ENCODE data around the gene MASTL.
"Not testable (repeated sequence)": the region's sequence is repeated elsewhere in the genome, so short reads cannot be mapped to it uniquely, and the experiment has no call there.

MASTL gene

DNA sequence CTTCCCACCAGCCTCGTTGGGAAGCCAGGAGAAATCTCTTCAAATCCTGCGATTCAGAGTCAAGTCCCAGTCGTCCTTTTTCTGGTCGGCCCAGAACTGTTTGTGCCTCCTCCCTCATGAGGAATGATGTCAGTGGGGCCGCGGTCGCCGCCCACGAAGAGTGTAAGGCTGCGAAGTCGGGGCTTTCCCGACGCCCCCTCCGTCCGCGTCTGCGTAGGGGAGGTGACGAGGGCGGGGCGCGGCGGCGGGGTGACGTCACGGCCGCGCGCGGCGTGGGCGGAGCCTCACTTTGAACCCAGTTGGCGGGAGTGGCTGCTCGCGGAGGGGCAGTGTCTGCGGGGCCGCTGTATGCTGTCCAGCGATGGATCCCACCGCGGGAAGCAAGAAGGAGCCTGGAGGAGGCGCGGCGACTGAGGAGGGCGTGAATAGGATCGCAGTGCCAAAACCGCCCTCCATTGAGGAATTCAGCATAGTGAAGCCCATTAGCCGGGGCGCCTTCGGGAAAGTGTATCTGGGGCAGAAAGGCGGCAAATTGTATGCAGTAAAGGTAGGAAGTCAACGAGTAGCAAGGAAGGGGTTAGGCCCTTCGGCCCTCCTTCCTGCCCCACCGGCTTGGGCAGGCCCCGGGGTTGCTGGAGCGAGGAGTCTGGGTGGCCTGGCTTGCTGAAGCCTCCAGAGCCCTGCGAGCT, at the start of gene MASTL:
TSS of gene MASTL (plus strand) at position 287 of the 689 bp plus-strand sequence. CDS start at position 362, 75 bp downstream.
- DNase-seq = peak; percentile 66

DNA sequence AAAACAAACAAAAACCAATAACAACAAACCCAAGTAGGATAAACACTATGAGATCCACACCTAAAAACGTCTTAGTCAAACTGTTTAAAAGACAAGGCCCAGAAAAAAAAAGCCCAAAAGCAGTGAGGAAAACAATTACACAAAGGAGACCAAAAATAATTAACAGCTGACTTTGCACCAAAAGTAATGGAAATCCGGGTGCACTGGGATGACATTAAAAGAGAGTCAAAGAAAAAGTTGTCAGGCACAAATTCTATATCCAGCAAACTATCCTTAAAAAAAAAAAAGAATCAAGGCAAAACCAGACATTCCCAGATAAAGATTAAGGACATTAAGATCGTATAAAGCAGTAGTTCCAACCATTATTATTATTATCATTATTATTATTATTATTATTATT, 47.0 kb upstream of the MASTL start:
- DNase-seq = no peak

DNA sequence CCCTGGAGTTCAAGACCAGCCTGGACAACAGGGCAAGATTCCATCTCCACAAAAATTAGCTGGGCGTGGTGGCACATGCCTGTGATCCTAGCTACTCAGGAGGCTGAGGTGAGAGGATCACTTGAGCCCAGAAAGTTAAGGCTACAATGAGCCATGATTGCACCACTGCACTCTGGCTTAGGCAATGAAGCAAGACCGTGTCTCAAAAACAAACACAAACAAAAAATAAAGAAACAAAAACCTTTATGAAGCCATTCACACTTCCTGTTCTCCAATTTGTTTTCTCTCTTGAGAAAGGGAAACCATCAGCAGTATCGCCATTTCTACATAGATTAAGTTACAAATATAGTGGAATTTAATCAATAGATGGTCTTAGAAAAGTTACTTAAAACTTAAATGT, 20.8 kb upstream of the MASTL start:
- no peak for DNase-seq

DNA sequence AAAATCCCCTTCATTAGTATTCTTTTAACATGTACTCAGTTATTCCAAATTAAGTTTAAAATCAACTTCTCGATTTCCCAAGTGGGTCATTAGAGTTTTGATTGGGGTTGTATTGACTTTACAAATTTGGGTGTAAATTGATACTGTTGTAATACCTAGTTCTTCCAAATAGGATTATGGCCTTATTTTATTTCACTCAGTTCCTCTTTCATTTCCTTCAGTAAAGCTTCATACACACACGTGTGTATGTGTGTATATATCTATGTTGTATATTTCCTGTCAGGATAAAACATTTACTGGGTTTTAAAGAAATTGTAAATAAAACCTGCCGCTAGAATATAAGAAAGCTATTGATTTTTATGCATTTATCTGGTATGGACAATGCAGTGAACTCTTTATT, 16.9 kb upstream of the MASTL start:
- DNase-seq = no peak

DNA sequence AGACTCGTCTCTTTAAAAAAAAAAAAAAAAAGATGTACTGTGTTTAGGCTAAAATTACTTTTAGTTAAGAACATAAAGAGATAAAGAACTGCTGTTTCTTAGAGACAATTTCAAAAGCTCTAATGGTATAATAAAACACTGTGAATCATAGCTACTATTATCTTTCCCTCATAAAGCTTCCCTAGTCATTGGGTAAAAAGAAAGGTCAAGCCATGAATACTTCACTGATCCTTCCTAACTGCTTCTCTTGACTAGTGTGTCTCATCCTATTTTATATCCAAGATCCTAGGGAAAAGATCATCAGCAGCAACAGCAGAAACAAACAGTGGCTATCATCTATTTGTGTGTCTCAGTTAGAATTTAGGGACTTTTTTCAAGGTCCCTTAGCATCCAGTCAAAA, 11.5 kb upstream of the MASTL start:
- no peak for DNase-seq

DNA sequence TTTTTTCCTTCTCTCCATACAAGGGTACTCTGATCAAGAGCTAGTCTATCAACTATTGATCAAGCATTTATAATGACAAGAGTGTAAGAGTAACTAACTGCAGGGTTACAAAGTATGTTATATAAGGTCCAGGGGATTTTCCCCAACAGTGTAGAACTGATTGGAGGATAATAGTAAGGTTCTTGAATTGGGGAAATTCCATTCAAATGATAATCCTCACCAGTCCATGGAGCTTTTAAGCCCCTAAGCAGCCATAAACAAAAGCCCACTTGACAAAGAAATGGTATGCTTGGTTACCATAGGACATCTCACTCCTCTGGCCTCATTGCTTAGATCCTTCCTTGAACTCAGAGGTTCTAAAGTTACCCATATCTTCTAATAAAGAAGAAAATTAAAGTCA, 9.2 kb upstream of the MASTL start:
- DNase-seq = no peak

DNA sequence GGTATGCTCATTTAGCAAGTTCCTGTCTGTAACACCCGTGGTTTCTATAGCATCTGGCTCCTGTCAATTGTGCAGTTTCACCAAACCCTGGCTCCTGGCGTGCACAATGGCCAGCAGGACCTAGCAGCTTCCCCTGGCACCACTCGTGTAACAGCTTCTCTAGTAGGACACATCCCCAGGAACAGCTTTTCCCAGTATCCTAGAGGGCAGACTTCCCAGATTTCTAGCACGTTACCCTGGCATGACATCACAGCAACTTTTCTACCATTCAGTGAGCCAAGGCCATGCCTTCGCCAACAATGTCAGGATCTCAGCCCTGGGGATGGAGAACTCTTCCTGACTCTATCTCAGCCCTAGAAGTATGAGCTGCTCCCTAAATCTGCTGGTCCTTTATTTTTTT, 7.5 kb upstream of the MASTL start:
- no peak for DNase-seq

DNA sequence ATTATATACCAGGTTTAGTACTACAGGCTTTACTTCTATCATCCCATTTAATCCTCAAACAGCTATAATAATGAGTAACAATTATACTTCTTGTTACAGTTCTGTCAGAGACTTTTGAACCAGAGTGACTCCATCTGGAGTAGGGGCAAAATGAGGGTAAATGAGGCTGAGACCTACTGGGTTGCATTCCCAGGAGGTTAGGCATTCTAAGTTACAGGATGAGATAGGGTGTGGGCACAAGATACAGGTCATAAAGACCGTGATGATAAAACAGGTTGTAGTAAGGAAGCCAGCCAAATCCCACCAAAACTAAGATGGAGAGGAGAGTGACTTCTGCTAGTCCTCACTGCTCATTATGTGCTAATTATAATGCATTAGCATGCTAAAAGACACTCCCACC, 4.9 kb upstream of the MASTL start:
- no peak for DNase-seq

DNA sequence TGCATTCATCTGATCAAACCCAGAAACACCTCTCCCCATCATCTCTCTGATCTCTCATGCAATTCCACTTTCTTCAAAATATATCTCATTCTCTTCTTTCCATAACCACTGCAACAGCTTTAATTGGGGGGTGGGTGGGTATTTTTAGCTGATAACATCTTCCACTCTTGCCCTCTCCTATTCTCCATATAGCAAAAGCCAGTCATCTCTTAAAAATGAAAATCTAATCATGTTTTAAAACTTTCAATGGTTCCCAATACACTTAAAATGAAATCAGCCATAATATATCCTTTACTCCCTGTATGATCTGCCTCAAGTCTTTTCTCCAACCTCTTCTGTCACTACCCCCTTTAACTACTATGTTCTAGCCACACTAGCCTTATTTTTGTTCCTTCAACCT, 2.5 kb upstream of the MASTL start:
- DNase-seq = no peak

DNA sequence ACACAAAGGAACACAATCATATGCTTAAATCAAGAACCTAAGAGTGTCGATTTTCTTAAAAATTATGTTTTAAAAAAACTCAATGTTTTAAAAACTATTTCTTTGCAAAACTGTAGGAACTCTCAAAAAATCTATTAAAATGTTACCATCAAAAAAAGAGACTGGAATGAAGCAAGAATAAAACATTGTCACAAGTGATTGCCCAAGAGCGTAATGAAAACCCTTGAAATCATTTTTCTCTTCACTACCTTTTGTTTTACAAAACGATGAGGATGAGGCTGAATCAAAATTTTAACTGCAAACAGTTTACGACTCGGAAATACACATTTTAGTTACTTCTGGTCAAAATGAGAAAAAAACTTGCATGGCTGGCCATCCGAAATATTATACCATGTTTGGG, 1.8 kb upstream of the MASTL start:
- no peak for DNase-seq

DNA sequence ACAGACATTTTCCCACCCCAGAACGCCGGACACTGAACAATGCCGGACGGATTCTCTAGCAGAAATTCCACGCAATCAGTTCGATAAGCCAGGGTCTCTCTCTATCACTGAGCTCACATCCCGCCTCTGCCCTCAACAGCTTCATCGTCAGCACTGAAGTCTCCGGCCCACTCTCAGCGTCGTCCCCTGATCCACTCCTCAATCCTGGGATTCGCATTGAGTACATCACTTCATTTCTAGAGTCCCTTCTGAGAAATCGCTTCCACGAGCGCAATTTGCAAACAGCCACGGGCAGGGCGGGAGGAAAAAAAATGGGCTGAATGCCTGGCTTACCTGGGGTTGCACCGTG, 1.3 kb upstream of the MASTL start:
- DNase-seq = no peak

DNA sequence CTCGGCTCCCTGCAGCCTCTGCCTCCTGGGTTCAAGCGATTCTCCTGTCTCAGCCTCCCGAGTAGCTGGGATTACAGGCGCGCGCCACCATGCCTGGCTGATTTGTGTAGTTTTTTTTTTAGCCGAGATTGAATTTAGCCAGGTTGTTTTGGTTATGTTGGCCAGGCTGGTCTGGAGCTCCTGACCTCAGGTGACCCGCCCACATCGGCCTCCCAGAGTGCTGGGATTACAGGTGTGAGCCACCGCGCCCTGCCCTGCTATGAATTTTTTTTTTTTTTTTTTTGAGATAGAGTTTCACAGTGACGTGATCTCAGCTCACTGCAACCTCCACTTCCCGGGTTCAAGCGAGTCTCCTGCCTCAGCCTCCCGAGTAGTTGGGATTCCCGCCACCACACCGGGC, 1.4 kb downstream of the MASTL start:
- not testable (repeated sequence) for DNase-seq

DNA sequence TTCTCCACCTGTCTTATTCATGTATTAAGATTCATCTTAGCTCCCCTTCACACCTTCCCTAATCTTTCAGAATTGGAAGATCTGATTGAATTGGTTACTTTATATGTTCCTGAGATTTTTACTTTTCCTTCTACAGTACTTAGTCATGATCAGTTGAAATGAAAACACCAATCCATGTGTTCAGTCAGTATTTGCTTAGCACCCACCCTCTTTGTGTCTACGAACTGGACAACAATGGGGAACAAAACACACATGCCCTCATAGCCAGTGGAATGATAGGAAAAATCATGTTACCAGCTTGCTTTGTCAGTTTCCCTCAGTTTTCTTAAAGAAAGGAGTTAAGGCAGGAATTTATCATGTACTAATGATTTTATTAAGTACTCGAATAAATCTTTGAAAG, 2.0 kb downstream of the MASTL start:
- no peak for DNase-seq

DNA sequence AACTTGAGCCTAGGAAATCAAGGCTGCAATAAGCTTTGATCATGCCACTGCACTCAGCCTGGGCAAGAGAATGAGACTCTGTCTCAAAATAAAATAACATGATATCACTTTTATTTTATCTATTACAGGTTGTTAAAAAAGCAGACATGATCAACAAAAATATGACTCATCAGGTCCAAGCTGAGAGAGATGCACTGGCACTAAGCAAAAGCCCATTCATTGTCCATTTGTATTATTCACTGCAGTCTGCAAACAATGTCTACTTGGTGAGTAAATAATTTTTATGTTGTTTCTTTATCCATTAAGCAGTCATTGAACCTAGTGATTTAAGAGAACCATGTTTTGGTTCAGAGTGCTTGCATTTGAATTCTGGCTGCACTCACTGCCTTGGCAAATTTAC, 3.3 kb downstream of the MASTL start:
- DNase-seq = no peak

DNA sequence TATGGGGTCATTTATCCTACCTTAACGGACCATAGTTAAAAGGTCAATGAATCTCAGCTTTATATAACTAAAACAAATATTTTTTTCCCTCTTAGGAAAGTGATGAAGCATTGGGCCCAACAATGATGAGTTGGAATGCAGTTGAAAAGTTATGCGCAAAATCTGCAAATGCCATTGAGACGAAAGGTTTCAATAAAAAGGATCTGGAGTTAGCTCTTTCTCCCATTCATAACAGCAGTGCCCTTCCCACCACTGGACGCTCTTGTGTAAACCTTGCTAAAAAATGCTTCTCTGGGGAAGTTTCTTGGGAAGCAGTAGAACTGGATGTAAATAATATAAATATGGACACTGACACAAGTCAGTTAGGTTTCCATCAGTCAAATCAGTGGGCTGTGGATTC, 14.7 kb downstream of the MASTL start:
- no peak for DNase-seq

DNA sequence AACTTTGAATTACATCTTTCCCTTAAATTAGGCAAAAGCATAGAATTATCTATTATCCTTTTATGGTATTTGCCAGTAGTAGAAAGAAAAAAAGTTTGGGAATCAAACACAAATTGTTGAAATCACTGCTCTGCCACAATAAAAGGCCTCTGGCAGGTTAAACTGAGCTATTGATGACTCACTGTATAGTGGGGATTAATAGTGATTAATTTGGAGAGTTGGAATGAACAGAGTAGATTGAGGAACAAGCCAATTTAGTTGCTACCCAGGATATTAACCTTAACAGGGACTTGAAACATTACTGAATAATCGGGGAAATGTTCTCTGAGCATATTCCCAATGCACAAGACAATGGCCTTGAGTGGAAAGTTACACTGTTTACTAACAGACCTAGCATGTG, 33.1 kb downstream of the MASTL start:
- no peak for DNase-seq

DNA sequence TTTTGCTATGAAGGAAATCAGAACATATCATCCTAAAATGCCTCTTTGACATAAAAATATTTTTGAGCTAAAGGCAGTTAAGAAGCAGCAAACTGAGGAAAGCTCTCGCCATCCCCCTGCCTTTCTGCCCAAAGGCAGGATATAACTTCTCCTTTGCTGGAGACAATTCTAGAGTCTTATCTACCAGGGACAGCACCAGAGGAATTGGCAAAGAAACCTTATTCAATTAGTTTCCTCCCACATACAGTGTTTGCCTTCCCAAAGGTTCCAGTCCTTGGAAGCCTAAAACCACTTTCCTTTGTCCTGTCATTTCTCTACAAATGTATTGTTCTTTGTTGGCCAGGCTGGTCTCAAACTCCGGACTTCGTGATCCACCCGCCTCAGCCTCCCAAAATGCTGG, 33.7 kb downstream of the MASTL start:
- DNase-seq = no peak

DNA sequence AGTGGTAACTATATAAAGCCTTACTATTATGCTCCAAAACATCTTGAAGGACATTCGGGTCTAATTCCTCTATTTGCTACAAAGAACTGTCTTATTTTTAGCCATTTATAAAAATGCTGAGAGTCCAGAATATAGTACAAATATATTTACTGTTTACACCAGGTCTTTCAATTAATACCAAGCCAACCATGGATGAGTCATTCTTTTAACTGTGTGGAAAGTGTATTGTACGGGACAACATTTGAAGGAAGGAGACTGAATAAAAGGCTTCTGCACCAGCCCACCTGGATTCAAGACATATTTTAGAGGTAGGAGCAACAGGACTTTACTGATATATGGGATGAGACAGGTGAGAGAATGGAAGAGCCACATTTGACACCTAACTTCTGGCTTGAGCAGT, 35.4 kb downstream of the MASTL start:
- no peak for DNase-seq

DNA sequence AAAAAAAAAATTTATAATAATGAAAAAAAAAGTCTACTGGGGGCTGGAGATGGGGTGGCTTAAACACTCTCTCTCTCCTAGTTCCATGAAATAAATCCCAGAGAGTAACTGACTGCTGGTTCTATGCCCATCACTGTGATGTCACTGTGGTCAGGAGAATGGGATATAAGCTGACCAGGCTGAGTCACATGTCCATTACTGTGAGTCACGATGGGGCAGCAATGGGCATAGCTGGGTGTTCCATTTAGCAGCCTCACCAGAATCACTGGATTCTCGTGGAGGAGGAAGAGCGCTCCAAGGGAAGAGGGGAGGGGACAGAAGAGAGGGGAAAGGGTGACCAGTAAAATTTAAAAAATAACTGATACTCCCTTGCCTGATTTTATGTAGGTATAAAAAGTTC, 37.1 kb downstream of the MASTL start:
- no peak for DNase-seq

DNA sequence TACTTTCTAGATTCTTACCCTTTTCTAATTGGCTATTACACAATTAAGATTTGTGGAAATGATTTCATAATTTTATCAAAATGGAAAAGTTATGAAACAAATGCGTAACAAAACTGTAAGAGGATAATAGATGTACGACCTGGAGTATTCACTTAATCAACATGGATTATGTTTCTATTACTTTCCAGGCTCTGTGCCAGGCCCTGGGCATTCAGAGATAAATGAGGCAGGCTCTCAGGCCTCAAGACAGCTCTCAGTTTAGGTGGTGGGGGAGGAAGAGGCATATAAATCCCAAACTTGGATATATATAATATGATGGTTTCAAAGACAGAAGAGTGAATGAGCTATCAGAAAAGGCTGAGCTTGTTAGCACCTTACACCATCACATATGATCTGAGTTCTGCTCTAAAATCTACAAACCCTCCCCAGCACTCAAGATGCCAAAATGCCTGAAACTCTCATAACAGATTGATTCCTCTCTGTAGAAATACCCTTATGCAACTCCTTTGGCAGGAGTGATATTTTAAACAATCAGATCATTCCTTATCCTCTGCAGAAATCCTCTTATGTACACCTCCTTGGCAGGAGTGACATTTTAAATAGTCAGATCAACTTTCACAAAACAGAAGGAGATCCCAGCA, 42.9 kb downstream of the MASTL start:
- DNase-seq = no peak

DNA sequence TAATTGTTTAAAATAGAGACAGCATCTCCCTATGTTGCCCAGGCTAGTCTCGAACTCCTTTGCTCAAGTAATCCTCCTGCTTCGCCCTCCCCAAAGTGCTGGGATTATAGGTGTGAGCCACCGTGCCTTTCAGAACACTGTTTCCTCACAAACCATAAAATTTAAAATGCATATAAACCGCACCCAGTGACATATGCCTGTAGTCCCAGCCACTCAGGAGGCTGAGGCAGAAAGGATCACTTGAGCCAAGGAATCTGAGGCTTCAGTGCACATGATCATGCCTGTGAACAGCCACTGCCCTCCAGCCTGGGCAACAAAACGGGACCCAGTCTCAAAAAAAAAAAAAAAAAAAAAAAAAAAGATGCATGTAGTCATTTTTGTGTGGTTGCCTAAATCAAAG, 48.7 kb downstream of the MASTL start:
- DNase-seq = no peak

DNA sequence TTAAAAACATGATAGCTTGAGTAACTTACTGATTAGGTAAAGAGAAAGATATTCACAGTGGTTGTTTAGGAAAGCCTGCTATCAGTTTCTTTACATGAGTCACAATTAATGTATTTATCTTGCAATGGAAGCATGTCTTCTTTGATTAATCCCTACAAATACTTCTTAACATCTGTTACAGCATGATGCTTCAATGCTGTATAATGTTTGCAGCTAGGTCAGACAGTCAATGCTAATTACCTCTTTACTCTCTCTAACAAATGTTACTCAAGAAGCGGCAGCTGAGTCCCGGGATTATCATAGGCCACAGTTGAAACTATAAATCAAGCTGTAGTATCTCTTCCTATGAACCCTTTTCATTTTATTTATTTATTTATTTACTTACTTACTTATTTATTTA, 52.2 kb downstream of the MASTL start:
- DNase-seq = no peak

DNA sequence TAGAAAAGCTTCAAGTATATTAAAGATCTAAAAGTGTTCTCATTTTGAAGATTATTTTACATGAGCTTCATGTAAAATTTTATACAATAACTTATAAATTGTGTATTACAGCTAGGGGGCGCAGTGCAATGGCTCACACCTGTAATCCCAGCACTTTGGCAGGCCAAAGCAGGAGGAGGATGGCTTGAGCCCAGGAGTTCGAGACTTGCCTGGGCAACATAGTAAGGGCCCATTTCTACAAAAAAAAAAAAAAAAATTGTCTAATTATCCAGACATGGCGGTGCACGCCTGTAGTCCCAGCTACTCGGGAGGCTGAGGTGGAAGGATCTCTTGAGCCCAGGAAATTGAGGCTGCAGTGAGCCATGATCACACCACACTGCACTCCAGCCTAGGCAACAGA, 68.8 kb downstream of the MASTL start:
- peak; percentile 8 for DNase-seq

DNA sequence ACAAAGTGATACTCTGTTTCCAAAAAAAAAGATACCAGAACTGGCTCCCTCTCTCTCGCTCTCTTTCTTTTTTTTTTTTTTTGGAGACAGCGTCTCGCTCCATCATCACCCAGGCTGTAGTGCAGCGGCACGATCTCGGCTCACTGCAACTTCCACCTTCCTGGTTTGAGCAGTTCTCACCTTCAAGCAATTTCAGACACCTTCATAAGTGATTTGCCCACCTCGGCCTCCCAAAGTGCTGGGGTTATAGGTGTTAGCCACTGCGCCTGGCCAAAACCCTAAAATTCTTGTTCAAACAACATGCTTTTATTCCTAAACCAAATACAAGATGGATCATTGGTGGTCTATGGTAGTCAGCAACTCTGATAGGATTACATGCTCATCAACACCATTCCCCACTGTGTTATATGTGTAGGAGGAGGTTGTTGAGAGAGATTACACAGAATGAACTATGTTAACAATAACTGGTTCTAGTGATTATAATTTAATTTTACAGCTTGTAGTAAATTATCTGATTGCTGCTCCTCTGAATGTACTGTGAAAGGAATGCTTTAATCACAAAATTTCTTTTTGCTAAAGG, 69.9 kb downstream of the MASTL start:
- no peak for DNase-seq
